Large intestine (tissue), 12 donors: ENCODE results near the gene CFTR. TPM values are rescaled to one million over a fixed set of nuclear protein-coding genes. Genes with fewer than 3 reads are reported as not detected.
"Not testable (repeated sequence)": the region's sequence is repeated elsewhere in the genome, so short reads cannot be mapped to it uniquely, and the experiment has no call there.

ENCODE experiments used
- DNase-seq, 2 donors: peaks; one replicate each; pipeline versions ENCODE4 v3.0.0 to v3.0.0-alpha.2; 2013
- H3K27ac ChIP-seq: one replicate; pipeline ENCODE4 v1.5.1; 2013; ENCODE audit warnings: low read length
- H3K27me3 ChIP-seq: 2 replicates; pipeline ENCODE4 v1.6.1; 2013; ENCODE audit warnings: low read length; ENCODE audit not compliant: control insufficient read depth, insufficient read depth
- H3K36me3 ChIP-seq: 2 replicates; pipeline ENCODE4 v1.6.1; 2013; ENCODE audit warnings: low read length; ENCODE audit not compliant: control insufficient read depth, insufficient read depth
- H3K4me1 ChIP-seq: one replicate; pipeline ENCODE4 v1.6.1; 2013; ENCODE audit warnings: low read length; ENCODE audit not compliant: control insufficient read depth, insufficient read depth
- H3K4me3 ChIP-seq: one replicate; pipeline ENCODE4 v1.5.1; 2013; ENCODE audit warnings: low read length
- H3K9me3 ChIP-seq: one replicate; pipeline ENCODE4 v1.6.1; 2013; ENCODE audit warnings: mild to moderate bottlenecking, low read depth, low read length, moderate library complexity; ENCODE audit not compliant: control insufficient read depth
- WGBS: methylation state at CpG from one replicate; pipeline ENCODE4 v1.1.5; 2013; ENCODE audit warnings: low lambda C conversion rate; ENCODE audit not compliant: insufficient coverage; 5-methylcytosine and 5-hydroxymethylcytosine counted together
- long read RNA-seq, 11 donors: transcript quantifications; one replicate each; lab custom pipeline, GENCODE V29; 2026
- polyA plus RNA-seq: library from polyadenylated mRNA; unstranded; fragments of 120-200 nt; gene quantifications from one replicate; pipeline ENCODE4 v1.2.1, GENCODE V29; 2013

The CFTR gene
- 53.1 TPM for polyA plus RNA-seq
- long read RNA-seq, donor 1, full-length matches to known transcripts: 1 of 1 reads
- long read RNA-seq, donor 1, partial matches to known transcripts: 0 of 1 reads
- long read RNA-seq, donor 1, other reads (novel, unspliced or antisense): 0 of 1 reads
- long read RNA-seq, donor 2, full-length matches to known transcripts: 3 of 14 reads
- long read RNA-seq, donor 2, partial matches to known transcripts: 11 of 14 reads
- long read RNA-seq, donor 2, other reads (novel, unspliced or antisense): 0 of 14 reads
- long read RNA-seq, donor 3: 0 reads
- long read RNA-seq, donor 4: 0 reads
- long read RNA-seq, donor 5: 0 reads
- long read RNA-seq, donor 6, full-length matches to known transcripts: 3 of 23 reads
- long read RNA-seq, donor 6, partial matches to known transcripts: 20 of 23 reads
- long read RNA-seq, donor 6, other reads (novel, unspliced or antisense): 0 of 23 reads
- long read RNA-seq, donor 7: 0 reads
- long read RNA-seq, donor 8: 0 reads
- long read RNA-seq, donor 9, full-length matches to known transcripts: 1 of 1 reads
- long read RNA-seq, donor 9, partial matches to known transcripts: 0 of 1 reads
- long read RNA-seq, donor 9, other reads (novel, unspliced or antisense): 0 of 1 reads
- long read RNA-seq, donor 10, full-length matches to known transcripts: 3 of 19 reads
- long read RNA-seq, donor 10, partial matches to known transcripts: 16 of 19 reads
- long read RNA-seq, donor 10, other reads (novel, unspliced or antisense): 0 of 19 reads
- long read RNA-seq, donor 11, partial matches to known transcripts: 0 of 1 reads
- long read RNA-seq, donor 11, other reads (novel, unspliced or antisense): 0 of 1 reads

GRCh38 chr7:117479225-117480054 lies at the start of gene CFTR:
Gene CFTR (plus strand): TSS chr7:117480025. CDS start chr7:117480095, 70 bp downstream.
- Histone ChIP-seq H3K27me3 (no peaks in the 10 kb centered on the region), H3K36me3 (no peaks in the 10 kb centered on the region), H3K4me3 (peak within 1 kb of the TSS; percentile 59), H3K9me3 (no peaks in the 10 kb centered on the region), H3K4me1 (peaks cover 2% of the 10 kb centered on the region), H3K27ac (peak within 1 kb of the TSS; percentile 86)
- DNase-seq: peak in 1 of 2 donors; percentile 83
- 0% methylated on average over 1 of the region's 45 CpGs for WGBS

- DNase-seq: peak in 1 of 2 donors; percentile 27
- no CpG with 5 or more reads among the region's 2 CpGs for WGBS
- no peak overlapping the region for H3K27ac ChIP-seq
- H3K27me3 ChIP-seq: no peaks in the 10 kb centered on the region
- H3K36me3 ChIP-seq: no peaks in the 10 kb centered on the region
- H3K4me1 ChIP-seq: no peaks in the 10 kb centered on the region
- H3K9me3 ChIP-seq: no peaks in the 10 kb centered on the region
- no peak overlapping the region for H3K4me3 ChIP-seq
Measured at GRCh38 chr7:117435475-117436043, 44.3 kb upstream of the CFTR start.

GRCh38 chr7:117444646-117445045 lies 35.2 kb upstream of the CFTR start:
- Histone ChIP-seq H3K4me3 (no peak overlapping the region), H3K27ac (no peak overlapping the region), H3K36me3 (no peaks in the 10 kb centered on the region), H3K4me1 (no peaks in the 10 kb centered on the region), H3K27me3 (no peaks in the 10 kb centered on the region), H3K9me3 (no peaks in the 10 kb centered on the region)
- DNase-seq: no peak
- WGBS: 100% methylated on average over 1 of the region's 1 CpG

- H3K36me3 ChIP-seq: no peaks in the 10 kb centered on the region
- peak in 1 of 2 donors; percentile 16 for DNase-seq
- no peak overlapping the region for H3K4me3 ChIP-seq
- no peaks in the 10 kb centered on the region for H3K27me3 ChIP-seq
- no peaks in the 10 kb centered on the region for H3K9me3 ChIP-seq
- no CpG with 5 or more reads among the region's 1 CpG for WGBS
- no peak overlapping the region for H3K27ac ChIP-seq
- H3K4me1 ChIP-seq: no peaks in the 10 kb centered on the region
Measured at GRCh38 chr7:117445206-117445605, 34.6 kb upstream of the CFTR start.

- Histone ChIP-seq H3K4me1 (no peaks in the 10 kb centered on the region), H3K9me3 (no peaks in the 10 kb centered on the region), H3K27ac (no peak overlapping the region), H3K27me3 (no peaks in the 10 kb centered on the region), H3K36me3 (no peaks in the 10 kb centered on the region), H3K4me3 (no peak overlapping the region)
- 75% methylated on average over 3 of the region's 4 CpGs for WGBS
- no peak for DNase-seq
Measured at GRCh38 chr7:117446220-117446815, 33.5 kb upstream of the CFTR start.

GRCh38 chr7:117448655-117449054 lies 31.2 kb upstream of the CFTR start:
- no peak for DNase-seq
- H3K9me3 ChIP-seq: no peaks in the 10 kb centered on the region
- H3K36me3 ChIP-seq: no peaks in the 10 kb centered on the region
- no peak overlapping the region for H3K4me3 ChIP-seq
- H3K27ac ChIP-seq: no peak overlapping the region
- no peaks in the 10 kb centered on the region for H3K27me3 ChIP-seq
- WGBS: no CpG with 5 or more reads among the region's 2 CpGs
- H3K4me1 ChIP-seq: no peaks in the 10 kb centered on the region

GRCh38 chr7:117458977-117459583 lies 20.7 kb upstream of the CFTR start:
- no peak overlapping the region for H3K4me3 ChIP-seq
- no peak overlapping the region for H3K27ac ChIP-seq
- no peaks in the 10 kb centered on the region for H3K4me1 ChIP-seq
- 0% methylated on average over 1 of the region's 3 CpGs for WGBS
- DNase-seq: peak in 1 of 2 donors; percentile 22
- H3K27me3 ChIP-seq: no peaks in the 10 kb centered on the region
- H3K9me3 ChIP-seq: no peaks in the 10 kb centered on the region
- H3K36me3 ChIP-seq: no peaks in the 10 kb centered on the region

- no peaks in the 10 kb centered on the region for H3K27me3 ChIP-seq
- no peaks in the 10 kb centered on the region for H3K9me3 ChIP-seq
- peak in 1 of 2 donors; percentile 24 for DNase-seq
- no peak overlapping the region for H3K4me3 ChIP-seq
- H3K4me1 ChIP-seq: no peaks in the 10 kb centered on the region
- H3K36me3 ChIP-seq: no peaks in the 10 kb centered on the region
- H3K27ac ChIP-seq: no peak overlapping the region
Measured at GRCh38 chr7:117459735-117460134, 20.1 kb upstream of the CFTR start.

GRCh38 chr7:117460815-117461214 lies 19.0 kb upstream of the CFTR start:
- not testable (repeated sequence) for H3K4me1 ChIP-seq, H3K27ac ChIP-seq, DNase-seq, H3K36me3 ChIP-seq, H3K27me3 ChIP-seq, H3K4me3 ChIP-seq, H3K9me3 ChIP-seq
- 100% methylated on average over 1 of the region's 4 CpGs for WGBS
